LoVo (cell line): ENCODE measurements around the gene ADGRE2.
A peak's percentile ranks its signal among the peaks of the same experiment; 100 is the strongest.

ENCODE experiments used
- DNase-seq: peaks from one replicate; pipeline ENCODE4 v3.0.0-alpha.2; 2016; ENCODE audit warnings: low spot score

The ADGRE2 gene

DNA sequence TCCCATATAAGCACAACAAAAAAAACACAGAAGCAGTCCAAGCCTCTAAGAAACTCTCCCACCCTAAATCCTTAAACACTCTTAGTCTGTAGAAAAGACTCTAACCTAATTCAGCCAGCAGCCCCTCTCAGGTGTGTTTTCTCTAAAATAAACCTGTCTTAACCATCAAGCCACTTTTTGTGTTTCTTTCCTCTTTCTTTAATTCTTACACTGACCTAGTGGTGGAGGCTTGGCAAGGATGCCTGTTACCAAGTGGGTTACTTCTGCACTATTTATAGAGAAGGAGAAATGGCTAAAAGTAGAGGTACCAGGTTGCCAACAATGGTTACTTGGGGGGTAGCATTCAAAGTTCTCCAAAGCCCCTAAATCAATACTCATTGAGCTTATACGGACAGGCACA lies 44.8 kb downstream of the ADGRE2 start:
- DNase-seq: no peak

DNA sequence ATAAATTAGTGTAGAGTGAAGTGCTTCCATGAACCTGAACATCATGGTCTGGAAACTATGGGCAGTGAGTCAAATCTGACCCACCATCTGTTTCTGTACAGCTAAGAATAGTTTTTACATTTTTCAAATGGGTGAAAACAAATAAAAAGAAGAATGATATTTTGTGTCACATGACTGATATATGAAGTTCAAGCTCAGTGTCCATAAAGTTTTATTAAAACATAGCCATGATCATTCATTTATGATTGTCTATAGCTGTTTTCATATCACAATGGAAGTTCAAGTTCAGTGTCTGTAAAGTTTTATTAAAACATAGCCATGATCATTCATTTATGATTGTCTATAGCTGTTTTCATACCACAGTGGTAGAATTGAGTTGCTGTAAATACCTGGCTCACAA lies 45.9 kb downstream of the ADGRE2 start:
- DNase-seq: no peak

GRCh38 chr19:14731200-14731599 lies 47.2 kb downstream of the ADGRE2 start:
- no peak for DNase-seq

GRCh38 chr19:14728595-14728994 lies 49.8 kb downstream of the ADGRE2 start:
- no peak for DNase-seq

- no peak for DNase-seq
These were observed 56.2 kb downstream of the ADGRE2 start for GRCh38 chr19:14722127-14722526.

- no peak for DNase-seq
These were observed 59.2 kb downstream of the ADGRE2 start for GRCh38 chr19:14719162-14719561.

DNA sequence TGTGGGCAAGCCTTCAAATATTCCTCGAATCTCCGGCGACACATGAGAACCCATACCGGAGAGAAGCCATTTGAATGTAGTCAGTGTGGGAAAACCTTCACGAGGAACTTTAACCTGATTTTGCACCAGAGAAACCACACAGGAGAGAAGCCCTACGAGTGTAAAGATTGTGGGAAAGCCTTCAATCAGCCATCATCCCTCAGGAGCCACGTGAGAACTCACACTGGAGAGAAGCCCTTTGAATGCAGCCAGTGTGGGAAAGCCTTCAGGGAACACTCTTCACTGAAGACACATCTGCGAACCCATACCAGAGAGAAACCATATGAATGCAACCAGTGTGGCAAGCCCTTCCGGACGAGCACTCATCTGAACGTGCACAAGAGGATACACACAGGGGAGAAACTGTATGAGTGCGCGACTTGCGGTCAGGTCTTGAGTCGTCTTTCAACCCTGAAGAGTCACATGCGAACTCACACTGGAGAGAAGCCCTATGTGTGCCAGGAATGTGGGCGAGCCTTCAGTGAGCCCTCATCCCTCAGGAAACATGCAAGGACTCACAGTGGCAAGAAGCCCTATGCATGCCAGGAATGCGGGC lies 59.7 kb downstream of the ADGRE2 start:
- no peak for DNase-seq

GRCh38 chr19:14715841-14716240 lies 62.5 kb downstream of the ADGRE2 start:
- no peak for DNase-seq

- DNase-seq: no peak
These were observed 73.9 kb downstream of the ADGRE2 start for GRCh38 chr19:14704450-14704849.

DNA sequence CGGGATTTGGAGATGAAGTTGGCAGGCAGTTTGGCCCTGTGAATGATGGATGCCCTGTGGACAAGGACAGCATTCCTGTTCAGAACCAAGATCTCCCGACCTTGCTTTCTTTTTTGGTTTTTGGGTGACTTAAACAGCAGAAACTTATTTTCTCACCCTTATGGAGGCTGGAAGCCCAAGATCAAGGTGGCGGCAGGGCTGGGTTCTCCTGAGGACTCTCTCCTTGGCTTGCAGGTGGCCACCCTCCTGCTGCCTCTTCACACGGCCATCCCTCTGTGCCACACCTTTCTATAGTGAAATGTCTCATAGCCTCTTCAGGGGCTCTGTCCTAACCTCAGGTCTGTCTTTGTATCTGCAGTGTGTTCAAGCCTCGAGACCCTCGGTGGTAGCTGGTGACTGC lies 74.5 kb downstream of the ADGRE2 start:
- DNase-seq: no peak

DNA sequence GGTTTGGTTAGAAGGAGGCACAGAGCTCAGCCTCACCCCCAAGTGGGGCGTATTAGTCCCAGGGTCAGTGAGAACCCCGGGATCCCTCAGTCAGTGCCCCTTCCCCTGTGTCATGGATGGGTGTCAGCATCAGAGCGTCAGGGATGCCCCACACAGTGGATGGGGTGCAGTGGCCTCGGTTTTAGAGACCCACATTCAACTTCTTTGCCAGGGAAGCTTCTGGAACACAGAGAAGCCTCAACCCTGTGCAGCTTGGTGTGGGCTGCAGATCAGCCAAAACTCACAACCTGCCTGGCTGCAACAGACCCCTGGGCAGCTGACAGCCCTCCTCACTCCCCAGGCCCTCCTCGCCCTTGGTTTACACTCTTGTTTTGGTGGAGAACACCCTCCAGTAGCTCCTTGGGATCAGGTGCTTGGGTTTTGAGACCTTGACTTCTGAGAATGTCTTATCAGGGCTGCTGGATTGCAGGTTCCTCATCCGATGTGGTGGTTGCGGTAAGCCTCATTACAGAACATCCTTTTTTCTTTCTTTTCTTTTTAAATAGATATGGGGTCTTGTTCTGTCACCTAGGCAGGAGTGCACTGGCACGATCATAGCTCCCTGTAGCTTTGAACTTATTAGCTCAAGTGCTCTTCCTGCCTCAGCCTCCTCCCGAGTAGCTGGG lies 77.5 kb downstream of the ADGRE2 start:
- no peak for DNase-seq

GRCh38 chr19:14699641-14700040 lies 78.7 kb downstream of the ADGRE2 start:
- DNase-seq: no peak

DNA sequence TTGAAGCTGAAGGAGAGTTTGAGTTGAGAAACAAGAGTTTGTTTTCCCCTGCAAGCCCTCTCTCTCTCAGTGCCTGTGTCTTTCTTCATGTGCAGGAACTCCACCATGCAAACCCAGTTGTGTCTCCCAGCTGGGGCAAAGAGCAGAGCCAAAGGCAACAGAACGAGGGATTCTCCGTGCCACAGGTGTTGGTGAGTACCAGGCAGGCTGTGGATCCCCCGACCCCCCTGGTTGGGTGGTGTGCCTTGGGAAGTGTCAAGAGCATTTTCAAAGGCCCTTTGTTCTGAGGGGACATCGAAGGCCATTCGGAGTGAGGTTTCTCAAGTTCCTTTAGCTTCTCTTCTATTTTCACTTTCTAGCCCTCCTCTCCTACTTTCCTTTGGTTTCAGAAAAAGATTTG lies 82.9 kb downstream of the ADGRE2 start:
- DNase-seq: no peak

- DNase-seq: no peak
These were observed 83.6 kb downstream of the ADGRE2 start for GRCh38 chr19:14694641-14695266.

GRCh38 chr19:14689598-14690503 lies 88.5 kb downstream of the ADGRE2 start, which contains the start of gene ZNF333:
ZNF333 (plus strand) TSS chr19:14690048; CDS start chr19:14693492, 3,444 bp downstream.
- DNase-seq: peak; percentile 94

DNA sequence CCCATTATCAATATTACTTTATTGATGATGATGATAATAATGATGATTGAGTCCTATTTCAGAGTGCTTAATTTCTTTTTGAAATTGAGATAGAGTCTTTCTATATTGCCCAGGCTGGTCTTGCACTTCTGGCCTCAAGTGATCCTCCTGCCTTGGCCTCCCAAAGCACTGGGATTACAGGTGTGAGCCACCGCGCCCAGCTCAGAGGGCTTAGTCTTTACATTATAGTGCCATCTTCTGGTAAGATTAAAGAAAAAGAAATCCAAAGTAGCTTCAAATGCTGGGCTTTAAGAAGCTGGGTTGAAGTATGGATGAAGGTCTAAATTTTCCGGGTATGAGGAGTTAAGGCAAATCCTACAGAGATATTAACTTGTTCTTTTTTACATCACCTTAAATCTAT lies 91.9 kb downstream of the ADGRE2 start:
- peak; percentile 17 for DNase-seq

DNA sequence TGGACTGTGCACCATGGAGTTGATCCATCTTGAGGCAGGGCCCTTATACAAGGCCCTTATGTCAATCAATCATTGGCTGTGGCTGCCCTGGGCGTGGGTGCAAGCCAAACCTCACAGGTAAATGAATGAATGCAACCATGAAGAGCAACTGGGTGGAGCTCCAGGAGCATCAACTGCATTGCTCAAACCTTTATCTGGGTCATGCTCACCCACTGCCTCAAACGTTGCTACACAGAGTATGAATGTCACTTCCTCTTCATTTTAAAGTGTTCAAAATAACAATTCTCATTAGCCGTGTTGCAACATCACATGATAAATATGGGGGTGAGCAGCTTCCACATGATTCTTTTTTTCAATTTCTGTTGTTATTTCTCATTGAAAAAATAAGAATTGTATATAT lies 94.9 kb downstream of the ADGRE2 start:
- DNase-seq: no peak
